HepG2 (cell line): ENCODE data around the gene ARPIN. TPM values are rescaled to one million over a fixed set of nuclear protein-coding genes. Genes with fewer than 3 reads are reported as not detected.

ENCODE experiments used
- ARHGAP35 ChIP-seq: sonication (generic); formaldehyde crosslinking; IDR thresholded peaks from 2 replicates; pipeline ENCODE4 v1.9.0; 2022; ENCODE audit warnings: mild to moderate bottlenecking, inconsistent platforms, moderate library complexity, missing genetic modification reagents, borderline replicate concordance
- BRD4 ChIP-seq: sonication (generic); formaldehyde crosslinking; IDR thresholded peaks from 2 replicates; pipeline ENCODE4 v1.4.0; 2020; ENCODE audit warnings: missing genetic modification reagents
- FOXO1 ChIP-seq: sonication (generic); formaldehyde crosslinking; IDR thresholded peaks from 2 replicates; pipeline ENCODE4 v1.4.0; 2020; ENCODE audit warnings: missing genetic modification reagents
- HDAC2 ChIP-seq: sonication (generic); formaldehyde crosslinking; IDR thresholded peaks from 2 replicates; pipeline ENCODE4 v1.4.0; 2020; ENCODE audit warnings: missing genetic modification reagents
- HNRNPL ChIP-seq: fragments of 200-400 bp; formaldehyde crosslinking; IDR thresholded peaks from 2 replicates; pipeline ENCODE4 v1.6.1; 2017; ENCODE audit warnings: mild to moderate bottlenecking, low read depth, low read length
- KLF9 ChIP-seq: IDR thresholded peaks from 2 replicates; pipeline ENCODE4 v1.6.1; 2016; ENCODE audit warnings: low read depth
- MAFG ChIP-seq: sonication (generic); formaldehyde crosslinking; IDR thresholded peaks from 2 replicates; pipeline ENCODE4 v1.5.1; 2020; ENCODE audit warnings: mild to moderate bottlenecking, missing genetic modification reagents
- MTF2 ChIP-seq: sonication (generic); formaldehyde crosslinking; IDR thresholded peaks from 2 replicates; pipeline ENCODE4 v1.5.0; 2020; ENCODE audit warnings: missing genetic modification reagents, borderline replicate concordance
- RFXAP ChIP-seq: sonication (generic); formaldehyde crosslinking; IDR thresholded peaks from 2 replicates; pipeline ENCODE4 v1.4.0; 2020; ENCODE audit warnings: missing genetic modification reagents, borderline replicate concordance
- SIN3B ChIP-seq: fragments of 150-350 bp; IDR thresholded peaks from 2 replicates; pipeline ENCODE4 v1.6.1; 2014; ENCODE audit warnings: low read length
- SNAPC5 ChIP-seq: sonication (generic); formaldehyde crosslinking; IDR thresholded peaks from 2 replicates; pipeline ENCODE4 v1.8.1; 2023; ENCODE audit warnings: mild to moderate bottlenecking, missing genetic modification reagents, borderline replicate concordance
- SRSF4 ChIP-seq: fragments of 200-400 bp; formaldehyde crosslinking; IDR thresholded peaks from one replicate; pipeline ENCODE4 v1.6.1; 2018; ENCODE audit warnings: mild to moderate bottlenecking, low read depth, low read length, moderate library complexity; ENCODE audit not compliant: poor library complexity, severe bottlenecking
- SSRP1 ChIP-seq: IDR thresholded peaks from 2 replicates; pipeline ENCODE4 v1.6.1; 2016; ENCODE audit warnings: control low read depth
- ZMYM4 ChIP-seq: sonication (generic); formaldehyde crosslinking; IDR thresholded peaks from 2 replicates; pipeline ENCODE4 v1.8.1; 2023; ENCODE audit warnings: mild to moderate bottlenecking, missing genetic modification reagents
- ZNF12 ChIP-seq: sonication (generic); formaldehyde crosslinking; IDR thresholded peaks from 2 replicates; pipeline ENCODE4 v1.5.0; 2020; ENCODE audit warnings: missing genetic modification reagents
- ZNF251 ChIP-seq: sonication (generic); formaldehyde crosslinking; IDR thresholded peaks from 2 replicates; pipeline ENCODE4 v1.9.0; 2021; ENCODE audit warnings: mild to moderate bottlenecking, missing genetic modification reagents
- ZNF614 ChIP-seq: IDR thresholded peaks from 2 replicates; pipeline ENCODE4 v1.6.1; 2018; ENCODE audit warnings: missing biosample characterization, missing genetic modification reagents, inconsistent platforms, borderline replicate concordance
- ZNF773 ChIP-seq: sonication (generic); formaldehyde crosslinking; IDR thresholded peaks from 2 replicates; pipeline ENCODE4 v1.4.0; 2020; ENCODE audit warnings: missing genetic modification reagents, borderline replicate concordance
- ZNF780A ChIP-seq: sonication (generic); formaldehyde crosslinking; IDR thresholded peaks from 2 replicates; pipeline ENCODE4 v1.8.0; 2022; ENCODE audit warnings: mild to moderate bottlenecking, missing genetic modification reagents, moderate library complexity
- ZSCAN5A ChIP-seq: sonication (generic); formaldehyde crosslinking; IDR thresholded peaks from 2 replicates; pipeline ENCODE4 v1.8.0; 2022; ENCODE audit warnings: mild to moderate bottlenecking, missing genetic modification reagents, borderline replicate concordance
- polyA plus RNA-seq, 8 experiments: library from polyadenylated mRNA; depleted of rRNA in 3 of 8; stranded (reverse) in 7 of 8; unstranded in 1 of 8; fragments of >200 nt; fragmentation: Illumina TruSeq in 4 of 8; extraction: Trizol in 4 of 8; gene quantifications; 2 replicates each; pipeline versions ENCODE4 v1.2.1 to v1.2.3, GENCODE V29; 2011 to 2016; ENCODE audit warnings: low read depth in 4 of 8, missing spikeins in 1 of 8, mixed read lengths in 1 of 8; ENCODE audit not compliant: insufficient read depth in 1 of 8
- total RNA-seq, 5 experiments: library from RNA; depleted of rRNA; stranded (reverse); fragments of >200 nt; fragmentation: Illumina TruSeq; extraction: Trizol; gene quantifications; 2 replicates each; pipeline ENCODE4 v1.2.3, GENCODE V29; 2016; ENCODE audit warnings: low read depth in 1 of 5
- TF ChIP-seq, protein P1 (sequence below): sonication (generic); formaldehyde crosslinking; IDR thresholded peaks from 2 replicates; pipeline ENCODE4 v1.5.0; 2020; ENCODE audit warnings: mild to moderate bottlenecking, missing genetic modification reagents
- TF ChIP-seq, protein P2 (sequence below): sonication (generic); formaldehyde crosslinking; IDR thresholded peaks from 2 replicates; pipeline ENCODE4 v1.8.0; 2022; ENCODE audit warnings: mild to moderate bottlenecking, missing genetic modification reagents
- TF ChIP-seq, protein P3 (sequence below): sonication (generic); formaldehyde crosslinking; IDR thresholded peaks from 2 replicates; pipeline ENCODE4 v1.4.0; 2020; ENCODE audit warnings: missing genetic modification reagents

ARPIN gene
- total and polyA plus RNA-seq, 2 of the 13 experiments (the other 11 are each of a cell fraction or from before 2014, with no cell fraction given): 2.8 to 5.0 TPM

- TF ChIP-seq BRD4: peak; percentile 83; the same call in 1 of the 2 replicates
- TF ChIP-seq, protein P1, sequence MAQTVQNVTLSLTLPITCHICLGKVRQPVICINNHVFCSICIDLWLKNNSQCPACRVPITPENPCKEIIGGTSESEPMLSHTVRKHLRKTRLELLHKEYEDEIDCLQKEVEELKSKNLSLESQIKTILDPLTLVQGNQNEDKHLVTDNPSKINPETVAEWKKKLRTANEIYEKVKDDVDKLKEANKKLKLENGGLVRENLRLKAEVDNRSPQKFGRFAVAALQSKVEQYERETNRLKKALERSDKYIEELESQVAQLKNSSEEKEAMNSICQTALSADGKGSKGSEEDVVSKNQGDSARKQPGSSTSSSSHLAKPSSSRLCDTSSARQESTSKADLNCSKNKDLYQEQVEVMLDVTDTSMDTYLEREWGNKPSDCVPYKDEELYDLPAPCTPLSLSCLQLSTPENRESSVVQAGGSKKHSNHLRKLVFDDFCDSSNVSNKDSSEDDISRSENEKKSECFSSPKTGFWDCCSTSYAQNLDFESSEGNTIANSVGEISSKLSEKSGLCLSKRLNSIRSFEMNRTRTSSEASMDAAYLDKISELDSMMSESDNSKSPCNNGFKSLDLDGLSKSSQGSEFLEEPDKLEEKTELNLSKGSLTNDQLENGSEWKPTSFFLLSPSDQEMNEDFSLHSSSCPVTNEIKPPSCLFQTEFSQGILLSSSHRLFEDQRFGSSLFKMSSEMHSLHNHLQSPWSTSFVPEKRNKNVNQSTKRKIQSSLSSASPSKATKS: 0 out of 2 replicates have a peak, but pooled peaks have one; percentile 15
- peak; percentile 97 for TF ChIP-seq ZNF614 (CRISPR knock-in tag)
- peak; percentile 81 for TF ChIP-seq FOXO1 (CRISPR knock-in tag)
- TF ChIP-seq HNRNPL: peak; percentile 82
- TF ChIP-seq ZNF773: peak; percentile 81
- TF ChIP-seq, protein P2, sequence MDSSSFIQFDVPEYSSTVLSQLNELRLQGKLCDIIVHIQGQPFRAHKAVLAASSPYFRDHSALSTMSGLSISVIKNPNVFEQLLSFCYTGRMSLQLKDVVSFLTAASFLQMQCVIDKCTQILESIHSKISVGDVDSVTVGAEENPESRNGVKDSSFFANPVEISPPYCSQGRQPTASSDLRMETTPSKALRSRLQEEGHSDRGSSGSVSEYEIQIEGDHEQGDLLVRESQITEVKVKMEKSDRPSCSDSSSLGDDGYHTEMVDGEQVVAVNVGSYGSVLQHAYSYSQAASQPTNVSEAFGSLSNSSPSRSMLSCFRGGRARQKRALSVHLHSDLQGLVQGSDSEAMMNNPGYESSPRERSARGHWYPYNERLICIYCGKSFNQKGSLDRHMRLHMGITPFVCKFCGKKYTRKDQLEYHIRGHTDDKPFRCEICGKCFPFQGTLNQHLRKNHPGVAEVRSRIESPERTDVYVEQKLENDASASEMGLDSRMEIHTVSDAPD (CRISPR knock-in tag): peak; percentile 88
- TF ChIP-seq SIN3B: peak; percentile 90
- TF ChIP-seq MTF2 (CRISPR knock-in tag): no peak; the same call in 1 of the 2 replicates
- TF ChIP-seq ZSCAN5A (CRISPR knock-in tag): peak; percentile 92; the same call in 1 of the 2 replicates
- TF ChIP-seq KLF9 (CRISPR knock-in tag): 0 out of 2 replicates have a peak, but pooled peaks have one; percentile 56
- TF ChIP-seq RFXAP: peak; percentile 88
- TF ChIP-seq, protein P3, sequence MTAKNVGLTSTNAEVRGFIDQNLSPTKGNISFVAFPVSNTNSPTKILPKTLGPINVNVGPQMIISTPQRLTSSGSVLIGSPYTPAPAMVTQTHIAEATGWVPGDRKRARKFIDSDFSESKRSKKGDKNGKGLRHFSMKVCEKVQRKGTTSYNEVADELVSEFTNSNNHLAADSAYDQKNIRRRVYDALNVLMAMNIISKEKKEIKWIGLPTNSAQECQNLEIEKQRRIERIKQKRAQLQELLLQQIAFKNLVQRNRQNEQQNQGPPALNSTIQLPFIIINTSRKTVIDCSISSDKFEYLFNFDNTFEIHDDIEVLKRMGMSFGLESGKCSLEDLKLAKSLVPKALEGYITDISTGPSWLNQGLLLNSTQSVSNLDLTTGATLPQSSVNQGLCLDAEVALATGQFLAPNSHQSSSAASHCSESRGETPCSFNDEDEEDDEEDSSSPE (CRISPR knock-in tag): peak; percentile 57; the same call in 1 of the 2 replicates
- TF ChIP-seq SSRP1: peak; percentile 95
- no peak for TF ChIP-seq SRSF4
- TF ChIP-seq MAFG (CRISPR knock-in tag): no peak
- peak; percentile 97 for TF ChIP-seq ZMYM4 (CRISPR knock-in tag)
- TF ChIP-seq HDAC2 (CRISPR knock-in tag): peak; percentile 99
- no peak for TF ChIP-seq ZNF251 (CRISPR knock-in tag)
- peak; percentile 97; the same call in 1 of the 2 replicates for TF ChIP-seq ARHGAP35 (CRISPR knock-in tag)
- TF ChIP-seq SNAPC5 (CRISPR knock-in tag): peak; percentile 51; the same call in 1 of the 2 replicates
- peak; percentile 23; the same call in 1 of the 2 replicates for TF ChIP-seq ZNF12 (CRISPR knock-in tag)
- TF ChIP-seq ZNF780A (CRISPR knock-in tag): peak; percentile 93; the same call in 1 of the 2 replicates
These were observed 18.9 kb downstream of the ARPIN start, which contains the start of gene AP3S2 (continued) for GRCh38 chr15:89893696-89894447.
